NCI-H748 (cell line): ENCODE results near the gene C1D.

ENCODE experiments used
- DNase-seq: peaks from one replicate; lab custom pipeline; 2025; ENCODE audit not compliant: unreplicated experiment; lab: John Stamatoyannopoulos, UW

C1D gene

GRCh38 chr2:68059784-68060525, 2.8 kb downstream of the C1D start:
- no peak for DNase-seq

- no peak for DNase-seq
Measured at GRCh38 chr2:68057658-68058396, 5.0 kb downstream of the C1D start.

- no peak for DNase-seq
Measured at GRCh38 chr2:68052717-68053422, 9.9 kb downstream of the C1D start.

GRCh38 chr2:68050353-68050752, 12.5 kb downstream of the C1D start:
- DNase-seq, result no peak

- no peak for DNase-seq
Measured at GRCh38 chr2:68046642-68047240, 16.1 kb downstream of the C1D start.

- DNase-seq, result no peak
Measured at GRCh38 chr2:68046224-68046623, 16.6 kb downstream of the C1D start.

GRCh38 chr2:68045342-68045741, 17.5 kb downstream of the C1D start:
- DNase-seq, result peak; percentile 32

GRCh38 chr2:68044099-68044498, 18.7 kb downstream of the C1D start:
- DNase-seq, result no peak

GRCh38 chr2:68043695-68044094, 19.1 kb downstream of the C1D start:
- no peak for DNase-seq

GRCh38 chr2:68043032-68043431, 19.8 kb downstream of the C1D start:
- DNase-seq, result no peak

- DNase-seq, result no peak
Measured at GRCh38 chr2:68041704-68042245, 21.0 kb downstream of the C1D start.

GRCh38 chr2:68040078-68040477, 22.7 kb downstream of the C1D start:
- no peak for DNase-seq

- no peak for DNase-seq
Measured at GRCh38 chr2:68039317-68039716, 23.5 kb downstream of the C1D start.

- DNase-seq, result no peak
Measured at GRCh38 chr2:68032702-68033101, 30.1 kb downstream of the C1D start.

- DNase-seq, result peak; percentile 61
Measured at GRCh38 chr2:68031542-68032160, 31.2 kb downstream of the C1D start.

- no peak for DNase-seq
Measured at GRCh38 chr2:68031043-68031442, 31.8 kb downstream of the C1D start.

GRCh38 chr2:68030529-68030928, 32.3 kb downstream of the C1D start:
- DNase-seq, result no peak

- DNase-seq, result no peak
Measured at GRCh38 chr2:68027959-68028358, 34.8 kb downstream of the C1D start.

- no peak for DNase-seq
Measured at GRCh38 chr2:68024450-68024849, 38.4 kb downstream of the C1D start.

- no peak for DNase-seq
Measured at GRCh38 chr2:68023904-68024303, 38.9 kb downstream of the C1D start.

- no peak for DNase-seq
Measured at GRCh38 chr2:68018727-68019126, 44.1 kb downstream of the C1D start.
